Measurements from ENCODE around the gene CTNNAL1.

CTNNAL1 gene

DNA sequence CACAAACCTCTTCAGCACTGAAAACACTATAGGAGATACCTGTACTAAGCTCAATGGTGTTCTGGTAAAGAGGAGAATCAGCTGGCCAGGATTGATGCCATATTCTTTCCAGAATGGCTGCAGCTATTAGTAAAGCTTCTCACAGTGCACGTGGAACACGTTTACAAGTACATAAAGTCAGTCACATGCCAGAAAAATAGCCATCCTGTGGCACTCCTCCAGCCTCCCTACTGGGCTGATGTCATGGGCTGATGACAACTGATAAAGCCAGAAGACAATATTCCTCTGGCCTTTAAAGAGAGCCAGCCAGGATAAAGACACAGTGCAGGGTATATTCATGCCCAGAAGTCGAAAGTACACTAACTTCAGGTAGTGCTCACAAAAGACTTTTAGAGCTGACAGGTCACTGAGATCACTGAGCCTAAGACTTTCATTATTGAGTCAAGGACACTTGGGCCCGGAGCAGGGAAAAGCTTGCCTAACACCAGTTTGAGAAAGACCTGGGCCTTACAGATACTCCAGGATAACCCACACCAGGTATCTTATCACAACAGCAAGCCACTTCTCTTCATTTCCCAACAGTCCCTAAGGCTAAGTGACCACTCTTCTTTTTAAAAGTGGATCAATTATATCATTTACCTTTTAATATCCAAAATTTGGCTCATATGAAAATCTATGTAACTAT lies 49.7 kb downstream of the CTNNAL1 start:
- H3K36me3 ChIP-seq (ENCODE audit: insufficient read depth, low read length) = peaks cover 62% of the 10 kb centered on the region
- H3K4me1 ChIP-seq (ENCODE audit: insufficient read depth, low read length) = no peaks in the 10 kb centered on the region
- H3K27me3 ChIP-seq (ENCODE audit: insufficient read depth, low read length) = no peaks in the 10 kb centered on the region
- H2AFZ ChIP-seq (ENCODE audit: low read depth, low read length) = no peak overlapping the region
- no peaks in the 10 kb centered on the region for H3K9me3 ChIP-seq (ENCODE audit: low read length)
- H3K4me3 ChIP-seq (ENCODE audit: low read length) = no peak overlapping the region

DNA sequence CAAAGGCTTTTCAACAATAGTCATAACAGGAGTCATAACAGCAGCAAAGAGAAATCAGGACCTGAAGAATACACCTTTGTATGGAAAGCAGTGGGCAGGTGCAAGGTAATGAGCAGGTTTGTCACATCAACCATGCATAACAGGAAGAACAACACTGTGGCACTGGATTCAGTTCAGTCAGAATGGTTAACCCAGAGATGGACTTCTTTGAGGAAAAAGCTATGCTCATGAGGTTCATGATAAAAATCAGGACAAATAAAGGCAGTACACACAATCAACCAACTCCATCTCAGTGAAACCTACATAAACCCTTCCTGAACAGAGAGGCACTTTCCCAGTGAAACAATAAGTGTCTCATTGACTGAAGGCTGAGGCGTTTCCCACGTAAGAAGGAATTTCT lies 52.1 kb downstream of the CTNNAL1 start:
- Histone ChIP-seq H3K36me3 (ENCODE audit: insufficient read depth, low read length) (peaks cover 42% of the 10 kb centered on the region), H3K4me1 (ENCODE audit: insufficient read depth, low read length) (no peaks in the 10 kb centered on the region), H3K4me3 (ENCODE audit: low read length) (no peak overlapping the region), H3K27me3 (ENCODE audit: insufficient read depth, low read length) (no peaks in the 10 kb centered on the region), H3K9me3 (ENCODE audit: low read length) (no peaks in the 10 kb centered on the region), H2AFZ (ENCODE audit: low read depth, low read length) (no peak overlapping the region)

DNA sequence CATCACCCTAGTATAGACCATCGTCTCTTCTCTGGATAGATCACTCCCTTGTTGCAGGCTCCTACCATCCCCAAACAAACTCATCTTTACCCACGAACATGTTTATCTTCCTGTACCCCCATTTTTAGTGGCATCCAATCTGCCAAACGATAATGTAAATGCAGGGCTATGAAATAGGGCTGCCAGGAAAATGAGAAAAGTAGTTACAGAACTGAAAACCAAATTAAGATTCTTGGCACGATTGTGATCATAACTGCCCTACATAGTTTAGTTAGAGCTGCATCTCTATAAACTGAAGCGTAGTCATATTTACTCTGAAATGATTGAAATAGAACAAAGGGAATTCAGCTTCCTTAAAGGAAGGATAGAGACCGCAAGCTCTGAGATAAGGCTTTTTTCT lies 53.0 kb downstream of the CTNNAL1 start:
- H3K4me3 ChIP-seq (ENCODE audit: low read length) = no peak overlapping the region
- H2AFZ ChIP-seq (ENCODE audit: low read depth, low read length) = no peak overlapping the region
- no peaks in the 10 kb centered on the region for H3K27me3 ChIP-seq (ENCODE audit: insufficient read depth, low read length)
- H3K36me3 ChIP-seq (ENCODE audit: insufficient read depth, low read length) = peaks cover 36% of the 10 kb centered on the region
- H3K4me1 ChIP-seq (ENCODE audit: insufficient read depth, low read length) = no peaks in the 10 kb centered on the region
- H3K9me3 ChIP-seq (ENCODE audit: low read length) = no peaks in the 10 kb centered on the region

DNA sequence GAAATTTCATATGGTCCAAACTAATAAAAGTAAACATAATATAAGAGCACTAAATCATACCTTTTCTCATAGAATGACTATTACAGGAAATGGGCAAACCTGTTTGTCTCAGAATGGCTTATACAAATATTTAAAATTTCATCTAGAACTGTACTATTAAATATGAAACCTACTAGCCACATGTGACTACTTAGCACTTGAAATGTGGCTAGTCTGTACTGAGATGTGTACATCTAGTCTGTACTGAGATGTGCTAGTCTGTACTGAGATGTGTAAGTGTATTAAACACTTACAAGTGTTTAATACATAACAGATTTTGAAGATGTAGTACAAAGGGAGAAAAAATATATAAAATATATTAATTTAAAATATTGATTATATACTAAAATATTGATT lies 56.7 kb downstream of the CTNNAL1 start:
- Histone ChIP-seq H3K9me3 (ENCODE audit: low read length) (no peaks in the 10 kb centered on the region), H3K36me3 (ENCODE audit: insufficient read depth, low read length) (peaks cover 21% of the 10 kb centered on the region), H3K4me3 (ENCODE audit: low read length) (no peak overlapping the region), H3K4me1 (ENCODE audit: insufficient read depth, low read length) (no peaks in the 10 kb centered on the region), H3K27me3 (ENCODE audit: insufficient read depth, low read length) (no peaks in the 10 kb centered on the region), H2AFZ (ENCODE audit: low read depth, low read length) (no peak overlapping the region)

DNA sequence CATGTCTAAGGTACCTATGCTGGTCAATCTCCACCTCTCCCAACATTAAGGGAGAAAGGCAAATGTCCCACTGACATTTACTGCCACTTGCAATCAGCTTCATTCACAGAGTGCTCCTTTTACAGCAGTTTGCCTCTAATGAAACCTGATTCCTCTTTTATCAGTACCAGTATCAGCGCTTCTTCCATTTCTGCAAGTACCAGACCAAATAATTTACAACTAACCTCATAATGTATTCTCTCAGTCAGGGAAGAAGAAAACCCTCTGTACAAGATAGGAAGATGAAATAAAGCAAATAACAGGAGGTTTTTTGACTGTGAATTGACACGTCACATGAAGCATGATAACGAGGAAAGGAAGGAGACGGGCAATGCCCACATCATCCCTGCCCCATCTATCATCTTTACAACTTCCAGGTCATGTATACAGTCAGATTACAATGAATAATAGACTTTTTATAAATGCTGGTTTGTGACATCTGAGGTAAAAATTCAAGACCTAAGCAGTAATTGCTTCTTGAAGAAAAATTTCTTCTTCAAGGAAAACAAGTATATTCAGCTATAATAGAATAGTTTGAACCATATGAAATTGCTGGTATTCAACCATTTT lies 57.2 kb downstream of the CTNNAL1 start:
- H2AFZ ChIP-seq (ENCODE audit: low read depth, low read length) = no peak overlapping the region
- H3K4me1 ChIP-seq (ENCODE audit: insufficient read depth, low read length) = no peaks in the 10 kb centered on the region
- H3K36me3 ChIP-seq (ENCODE audit: insufficient read depth, low read length) = peaks cover 17% of the 10 kb centered on the region
- H3K27me3 ChIP-seq (ENCODE audit: insufficient read depth, low read length) = no peaks in the 10 kb centered on the region
- H3K9me3 ChIP-seq (ENCODE audit: low read length) = no peaks in the 10 kb centered on the region
- H3K4me3 ChIP-seq (ENCODE audit: low read length) = no peak overlapping the region

DNA sequence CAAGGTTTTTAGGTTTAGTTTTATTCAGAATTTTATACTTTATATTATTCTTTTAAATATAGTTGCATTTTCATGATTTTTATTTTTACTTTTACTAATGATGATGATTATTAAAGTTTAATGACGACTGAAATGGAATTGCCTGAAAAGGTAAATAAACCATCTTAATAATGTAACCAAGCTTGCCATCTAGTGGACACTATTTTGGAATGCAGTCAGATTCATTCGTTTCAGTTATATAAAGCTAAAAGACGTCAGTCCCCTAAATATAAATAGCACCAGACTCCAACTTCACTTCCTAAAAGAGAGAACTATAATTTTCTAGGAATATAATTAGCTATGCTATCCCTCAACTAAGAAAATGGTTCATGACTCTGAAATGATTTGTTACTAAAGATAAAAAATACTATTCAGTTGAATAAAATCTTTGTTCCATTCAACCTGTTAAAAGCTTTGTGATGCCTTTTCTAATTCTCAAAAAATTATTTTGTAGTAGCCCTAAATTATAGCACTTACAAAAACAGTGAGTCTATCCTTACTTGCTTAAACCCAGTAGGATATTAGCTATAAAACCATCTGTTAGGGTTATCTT lies 59.2 kb downstream of the CTNNAL1 start:
- no peaks in the 10 kb centered on the region for H3K27me3 ChIP-seq (ENCODE audit: insufficient read depth, low read length)

DNA sequence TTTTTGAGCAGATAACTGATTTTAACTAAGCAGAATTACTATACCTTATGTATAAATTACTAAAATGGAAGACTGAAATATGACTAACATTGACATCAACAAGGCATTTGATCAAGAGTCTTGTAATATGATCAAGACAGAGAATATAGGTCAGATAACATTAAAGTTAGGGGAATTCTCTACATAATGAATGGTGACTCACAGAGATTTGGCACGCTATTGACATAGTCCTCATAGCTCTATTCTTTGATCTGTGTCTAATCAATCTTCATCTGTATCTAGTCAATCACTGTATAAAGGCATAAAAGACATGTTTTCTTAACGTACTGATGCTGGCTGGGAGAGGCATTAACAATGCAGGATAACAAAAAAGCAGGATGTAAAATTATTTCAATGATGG lies 61.7 kb downstream of the CTNNAL1 start:
- H3K27me3 ChIP-seq (ENCODE audit: insufficient read depth, low read length) = no peaks in the 10 kb centered on the region
- no peaks in the 10 kb centered on the region for H3K9me3 ChIP-seq (ENCODE audit: low read length)
- H3K36me3 ChIP-seq (ENCODE audit: insufficient read depth, low read length) = peaks cover 18% of the 10 kb centered on the region
- H3K4me1 ChIP-seq (ENCODE audit: insufficient read depth, low read length) = no peaks in the 10 kb centered on the region
- no peak overlapping the region for H2AFZ ChIP-seq (ENCODE audit: low read depth, low read length)
- H3K4me3 ChIP-seq (ENCODE audit: low read length) = no peak overlapping the region

More for the DNA sequence above, 59.2 kb downstream of the CTNNAL1 start:
- Histone ChIP-seq H3K36me3 (ENCODE audit: insufficient read depth, low read length) (peaks cover 10% of the 10 kb centered on the region), H3K4me3 (ENCODE audit: low read length) (no peak overlapping the region), H2AFZ (ENCODE audit: low read depth, low read length) (no peak overlapping the region), H3K4me1 (ENCODE audit: insufficient read depth, low read length) (no peaks in the 10 kb centered on the region), H3K9me3 (ENCODE audit: low read length) (no peaks in the 10 kb centered on the region)

DNA sequence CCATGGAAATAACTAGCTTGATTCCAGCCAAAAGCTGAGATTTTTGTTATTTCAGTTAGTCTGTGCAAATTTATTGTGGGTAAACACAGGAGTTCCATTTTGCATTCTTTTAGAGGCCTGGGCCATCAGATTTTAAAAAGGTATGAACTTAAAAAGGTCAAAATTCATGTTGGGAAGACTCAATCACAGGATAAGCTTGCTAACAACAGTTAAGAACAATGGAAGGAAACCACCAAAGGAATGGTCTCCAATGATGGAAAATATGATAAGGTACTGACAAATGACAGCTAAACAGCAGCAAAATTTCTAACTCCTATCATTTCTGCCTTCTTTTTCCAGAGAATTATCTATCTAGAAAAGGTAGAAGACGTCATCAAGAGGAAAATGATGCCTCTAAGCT lies 63.1 kb downstream of the CTNNAL1 start:
- no peaks in the 10 kb centered on the region for H3K27me3 ChIP-seq (ENCODE audit: insufficient read depth, low read length)
- H3K4me3 ChIP-seq (ENCODE audit: low read length) = no peak overlapping the region
- H3K4me1 ChIP-seq (ENCODE audit: insufficient read depth, low read length) = no peaks in the 10 kb centered on the region
- H3K9me3 ChIP-seq (ENCODE audit: low read length) = no peaks in the 10 kb centered on the region
- H2AFZ ChIP-seq (ENCODE audit: low read depth, low read length) = no peak overlapping the region
- H3K36me3 ChIP-seq (ENCODE audit: insufficient read depth, low read length) = peaks cover 14% of the 10 kb centered on the region

DNA sequence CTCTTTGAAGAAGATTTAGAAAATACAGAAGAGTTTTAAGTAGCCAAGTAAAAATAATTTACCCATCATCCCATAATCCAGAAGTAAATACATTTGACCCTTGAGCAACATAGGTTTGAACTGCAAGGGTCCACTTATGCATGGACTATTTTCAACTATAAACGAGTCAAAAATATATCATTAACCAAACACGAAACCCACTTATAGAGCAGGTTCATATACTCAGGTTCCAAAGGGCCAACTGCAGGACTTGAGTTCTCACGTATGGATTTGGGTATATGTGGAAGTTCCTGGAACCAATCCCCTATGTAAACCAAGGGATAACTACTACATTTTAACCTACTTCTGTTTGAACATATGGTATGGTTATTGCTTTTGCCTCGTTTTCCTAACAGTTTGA lies 73.3 kb downstream of the CTNNAL1 start:
- H3K36me3 ChIP-seq (ENCODE audit: insufficient read depth, low read length) = peaks cover 46% of the 10 kb centered on the region
- peaks cover 5% of the 10 kb centered on the region for H3K4me1 ChIP-seq (ENCODE audit: insufficient read depth, low read length)
- no peaks in the 10 kb centered on the region for H3K9me3 ChIP-seq (ENCODE audit: low read length)
- no peaks in the 10 kb centered on the region for H3K27me3 ChIP-seq (ENCODE audit: insufficient read depth, low read length)
- no peak overlapping the region for H3K4me3 ChIP-seq (ENCODE audit: low read length)
- no peak overlapping the region for H2AFZ ChIP-seq (ENCODE audit: low read depth, low read length)

DNA sequence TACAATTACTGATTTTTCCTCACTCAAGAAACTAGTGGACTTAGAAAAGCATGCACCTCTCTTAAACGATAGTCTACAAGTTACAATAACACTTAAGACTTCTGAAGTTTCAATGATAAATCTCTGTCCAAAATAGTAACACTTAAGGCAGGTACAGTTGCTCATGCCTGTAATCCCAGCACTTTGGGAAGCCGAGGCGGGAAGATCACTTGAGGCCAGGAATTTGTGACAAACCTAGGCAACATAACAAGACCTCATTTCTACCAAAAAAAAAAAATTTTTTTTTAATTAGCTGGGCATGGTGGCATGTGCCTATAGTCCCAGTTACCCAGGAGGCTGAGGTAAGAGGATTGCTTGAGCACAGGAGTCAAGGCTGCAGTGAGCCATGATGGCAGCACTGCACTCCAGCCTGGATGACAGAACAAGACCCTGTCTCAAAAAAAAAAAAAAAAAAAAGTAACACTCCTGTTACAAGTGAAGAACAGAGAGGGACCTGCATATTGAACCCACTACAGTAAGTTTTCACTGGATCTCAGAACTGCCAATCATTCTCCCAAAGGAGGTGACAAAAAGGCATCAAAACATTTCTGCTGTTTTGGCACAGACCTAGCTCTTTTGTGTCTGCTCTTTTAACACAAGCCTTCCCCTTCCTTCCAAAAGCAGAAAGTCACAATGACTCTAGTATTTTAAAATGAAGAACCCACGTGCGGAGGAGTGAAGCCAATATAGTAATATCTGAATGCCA lies 75.6 kb downstream of the CTNNAL1 start:
- Histone ChIP-seq H3K27me3 (ENCODE audit: insufficient read depth, low read length) (no peaks in the 10 kb centered on the region), H3K36me3 (ENCODE audit: insufficient read depth, low read length) (peaks cover 35% of the 10 kb centered on the region)

DNA sequence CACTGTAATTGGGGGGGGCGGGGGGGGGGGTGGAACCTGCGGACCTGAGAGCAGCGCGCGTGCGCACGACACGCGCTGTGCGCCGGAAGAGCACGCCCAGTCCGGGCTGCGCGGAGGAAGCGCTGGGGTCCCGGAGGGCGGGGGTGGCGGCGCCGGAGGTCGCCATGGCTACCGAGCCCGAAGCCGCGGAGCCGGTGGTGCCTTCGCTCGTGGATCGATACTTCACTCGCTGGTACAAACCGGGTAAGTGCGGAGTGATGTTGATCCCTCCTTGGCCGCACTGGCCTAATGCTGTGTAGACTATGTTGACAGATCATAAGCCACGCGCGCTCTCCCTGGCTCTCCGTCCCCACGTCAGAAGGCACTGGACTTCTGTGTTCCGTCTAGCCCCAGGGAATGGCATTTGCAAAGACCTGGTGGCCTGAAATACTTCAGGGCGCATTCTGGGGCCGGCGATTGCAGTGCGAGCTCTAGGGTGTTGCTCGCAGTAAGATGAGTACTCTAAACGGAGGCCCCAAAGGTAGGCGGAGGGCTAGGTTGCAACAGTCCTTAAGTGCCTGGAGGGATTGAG lies 78.9 kb downstream of the CTNNAL1 start, which contains the start of gene ABITRAM:
Gene ABITRAM (plus strand): TSS at position 78 of the 571 bp plus-strand sequence. CDS start 87 bp downstream, at position 165.
- H3K36me3 ChIP-seq (ENCODE audit: insufficient read depth, low read length) = peaks cover 11% of the 10 kb centered on the region
- no peaks in the 10 kb centered on the region for H3K27me3 ChIP-seq (ENCODE audit: insufficient read depth, low read length)
- H2AFZ ChIP-seq (ENCODE audit: low read depth, low read length) = peak within 1 kb of the TSS; percentile 88
- H3K9me3 ChIP-seq (ENCODE audit: low read length) = no peaks in the 10 kb centered on the region
- H3K4me3 ChIP-seq (ENCODE audit: low read length) = peak within 1 kb of the TSS; percentile 79
- peaks cover 14% of the 10 kb centered on the region for H3K4me1 ChIP-seq (ENCODE audit: insufficient read depth, low read length)

More for the DNA sequence above, 75.6 kb downstream of the CTNNAL1 start:
- Histone ChIP-seq H3K4me3 (ENCODE audit: low read length) (no peak overlapping the region), H2AFZ (ENCODE audit: low read depth, low read length) (no peak overlapping the region), H3K4me1 (ENCODE audit: insufficient read depth, low read length) (peaks cover 8% of the 10 kb centered on the region), H3K9me3 (ENCODE audit: low read length) (no peaks in the 10 kb centered on the region)

DNA sequence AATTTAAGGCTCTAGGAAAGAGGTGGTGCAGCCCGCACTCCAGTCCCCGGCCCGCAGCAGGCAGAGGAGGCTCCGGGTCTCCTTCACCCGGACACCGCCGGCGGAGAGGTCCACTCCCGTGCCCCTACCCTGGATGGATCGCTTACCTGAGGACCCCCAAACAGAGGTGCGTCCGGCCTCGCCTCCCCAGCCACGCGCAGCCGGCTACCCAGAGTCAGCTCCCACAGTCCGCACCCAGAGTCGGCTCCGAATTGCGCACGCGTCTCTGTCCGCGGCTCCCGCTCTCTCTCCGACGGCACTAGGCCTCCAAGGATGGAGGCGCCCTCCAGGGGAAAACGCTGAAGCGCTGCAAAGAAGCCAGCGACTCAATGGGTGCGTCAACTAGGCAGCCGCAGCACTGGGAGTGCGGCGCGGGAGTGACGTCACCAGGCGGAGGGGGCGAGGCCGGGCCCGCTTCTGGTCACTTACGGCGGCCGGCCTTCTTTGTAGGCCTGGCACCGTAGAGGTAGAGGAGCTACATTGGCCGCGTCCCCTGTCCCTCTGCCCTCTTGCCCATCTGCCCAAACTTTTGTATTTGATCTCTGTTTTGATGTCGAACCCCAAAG lies 79.5 kb downstream of the CTNNAL1 start, which contains the start of gene ELP1:
Gene ELP1 (minus strand): TSS at position 407 of the 605 bp plus-strand sequence. CDS start 2,978 bp downstream, outside the sequence.
- Histone ChIP-seq H3K4me3 (ENCODE audit: low read length) (peak within 1 kb of the TSS; percentile 79), H3K4me1 (ENCODE audit: insufficient read depth, low read length) (peaks cover 14% of the 10 kb centered on the region), H2AFZ (ENCODE audit: low read depth, low read length) (peak within 1 kb of the TSS; percentile 88), H3K36me3 (ENCODE audit: insufficient read depth, low read length) (peaks cover 10% of the 10 kb centered on the region), H3K27me3 (ENCODE audit: insufficient read depth, low read length) (no peaks in the 10 kb centered on the region), H3K9me3 (ENCODE audit: low read length) (no peaks in the 10 kb centered on the region)

Data from neuron (in vitro differentiated cells).